HL-60/S4 treated with retinoic acid at 250 ng/mL for 4 days and 3 days (cell line): Measurements from ENCODE around the gene FOSB.

Experiments
- in situ Hi-C: fragments of 300-500 bp; cut with MboI; formaldehyde crosslinking; loops from 2 replicates; pipeline ENCODE4 v1.7.0; 2022; ENCODE audit warnings: low sequenced_read_pairs

The FOSB gene

GRCh38 chr19:45477713-45478453 lies 10.1 kb downstream of the FOSB start:
- in situ Hi-C loops: loop anchor here (5.0 kb wide), 1 partner anchor 36 kb away; no protein-coding TSS in a partner anchor

- in situ Hi-C loops: loop anchor here (5.0 kb wide), 1 partner anchor 36 kb away; no protein-coding TSS in a partner anchor
These were observed 10.8 kb downstream of the FOSB start for GRCh38 chr19:45478454-45479238.

- in situ Hi-C loops: no loop called here
These were observed 15.2 kb downstream of the FOSB start for GRCh38 chr19:45483033-45483432.

- in situ Hi-C loops: no loop called here
These were observed 16.6 kb downstream of the FOSB start for GRCh38 chr19:45484273-45484945.

GRCh38 chr19:45485305-45486077 lies 17.7 kb downstream of the FOSB start:
- in situ Hi-C loops: no loop called here

- in situ Hi-C loops: no loop called here
These were observed 20.9 kb downstream of the FOSB start for GRCh38 chr19:45488708-45489107.

GRCh38 chr19:45489216-45489855 lies 21.5 kb downstream of the FOSB start:
- in situ Hi-C loops: no loop called here

GRCh38 chr19:45492137-45492626 lies 24.4 kb downstream of the FOSB start:
- in situ Hi-C loops: no loop called here

- in situ Hi-C loops: no loop called here
These were observed 25.1 kb downstream of the FOSB start for GRCh38 chr19:45492627-45493470.

- in situ Hi-C loops: no loop called here
These were observed 26.6 kb downstream of the FOSB start for GRCh38 chr19:45494261-45494916.

GRCh38 chr19:45495178-45495577 lies 27.4 kb downstream of the FOSB start:
- in situ Hi-C loops: no loop called here

- in situ Hi-C loops: no loop called here
These were observed 28.7 kb downstream of the FOSB start for GRCh38 chr19:45496349-45496953.

- in situ Hi-C loops: no loop called here
These were observed 30.0 kb downstream of the FOSB start for GRCh38 chr19:45497791-45498190.

- in situ Hi-C loops: no loop called here
These were observed 30.8 kb downstream of the FOSB start, which contains the start of gene PPM1N for GRCh38 chr19:45498411-45499195. Gene PPM1N, plus strand, starts transcription at chr19:45498443. Its CDS starts 30 bp downstream, at chr19:45498473.

GRCh38 chr19:45499196-45500180 lies 31.7 kb downstream of the FOSB start:
- in situ Hi-C loops: no loop called here
